ENCODE results near the gene GFM1.

The GFM1 gene

GRCh38 chr3:158696618-158697017 lies 52.3 kb downstream of the GFM1 start:
- no peak for DNase-seq (ENCODE audit: low read depth)
- no peak overlapping the region for H3K4me3 ChIP-seq (ENCODE audit: low read depth, low read length)
- TF ChIP-seq MYC (IDR thresholded peaks at IDR 0.05; ENCODE audit: low read depth, low read length) (no peak), CTCF (IDR thresholded peaks at IDR 0.05; ENCODE audit: low read depth, low read length) (no peak), POLR2A (IDR thresholded peaks at IDR 0.05; ENCODE audit: extremely low read depth, insufficient read length) (no peak), MAX (IDR thresholded peaks at IDR 0.05; ENCODE audit: low read depth, low read length) (no peak)

- no peak overlapping the region for H3K4me3 ChIP-seq (ENCODE audit: low read depth, low read length)
- no peak for TF ChIP-seq MAX (IDR thresholded peaks at IDR 0.05; ENCODE audit: low read depth, low read length)
- TF ChIP-seq MYC (IDR thresholded peaks at IDR 0.05; ENCODE audit: low read depth, low read length) = no peak
- no peak for TF ChIP-seq CTCF (IDR thresholded peaks at IDR 0.05; ENCODE audit: low read depth, low read length)
- no peak for TF ChIP-seq POLR2A (IDR thresholded peaks at IDR 0.05; ENCODE audit: extremely low read depth, insufficient read length)
- no peak for DNase-seq (ENCODE audit: low read depth)
These were observed 56.2 kb downstream of the GFM1 start for GRCh38 chr3:158700559-158700958.

GRCh38 chr3:158701420-158702065 lies 57.2 kb downstream of the GFM1 start:
- DNase-seq (ENCODE audit: low read depth) = no peak
- H3K4me3 ChIP-seq (ENCODE audit: low read depth, low read length) = no peak overlapping the region
- TF ChIP-seq CTCF (IDR thresholded peaks at IDR 0.05; ENCODE audit: low read depth, low read length) (no peak), MAX (IDR thresholded peaks at IDR 0.05; ENCODE audit: low read depth, low read length) (no peak), POLR2A (IDR thresholded peaks at IDR 0.05; ENCODE audit: extremely low read depth, insufficient read length) (no peak), MYC (IDR thresholded peaks at IDR 0.05; ENCODE audit: low read depth, low read length) (no peak)

GRCh38 chr3:158702815-158703481 lies 58.6 kb downstream of the GFM1 start:
- no peak for DNase-seq (ENCODE audit: low read depth)
- TF ChIP-seq MAX (IDR thresholded peaks at IDR 0.05; ENCODE audit: low read depth, low read length) (no peak), CTCF (IDR thresholded peaks at IDR 0.05; ENCODE audit: low read depth, low read length) (no peak)
- no peak overlapping the region for H3K4me3 ChIP-seq (ENCODE audit: low read depth, low read length)

- no peak for DNase-seq (ENCODE audit: low read depth)
- TF ChIP-seq MAX (IDR thresholded peaks at IDR 0.05; ENCODE audit: low read depth, low read length) = no peak
- TF ChIP-seq POLR2A (IDR thresholded peaks at IDR 0.05; ENCODE audit: extremely low read depth, insufficient read length) = no peak
- TF ChIP-seq CTCF (IDR thresholded peaks at IDR 0.05; ENCODE audit: low read depth, low read length) = no peak
- no peak for TF ChIP-seq MYC (IDR thresholded peaks at IDR 0.05; ENCODE audit: low read depth, low read length)
- H3K4me3 ChIP-seq (ENCODE audit: low read depth, low read length) = no peak overlapping the region
These were observed 59.2 kb downstream of the GFM1 start for GRCh38 chr3:158703566-158703965.
